ENCODE data around the gene RAMP3.

RAMP3 gene

DNA sequence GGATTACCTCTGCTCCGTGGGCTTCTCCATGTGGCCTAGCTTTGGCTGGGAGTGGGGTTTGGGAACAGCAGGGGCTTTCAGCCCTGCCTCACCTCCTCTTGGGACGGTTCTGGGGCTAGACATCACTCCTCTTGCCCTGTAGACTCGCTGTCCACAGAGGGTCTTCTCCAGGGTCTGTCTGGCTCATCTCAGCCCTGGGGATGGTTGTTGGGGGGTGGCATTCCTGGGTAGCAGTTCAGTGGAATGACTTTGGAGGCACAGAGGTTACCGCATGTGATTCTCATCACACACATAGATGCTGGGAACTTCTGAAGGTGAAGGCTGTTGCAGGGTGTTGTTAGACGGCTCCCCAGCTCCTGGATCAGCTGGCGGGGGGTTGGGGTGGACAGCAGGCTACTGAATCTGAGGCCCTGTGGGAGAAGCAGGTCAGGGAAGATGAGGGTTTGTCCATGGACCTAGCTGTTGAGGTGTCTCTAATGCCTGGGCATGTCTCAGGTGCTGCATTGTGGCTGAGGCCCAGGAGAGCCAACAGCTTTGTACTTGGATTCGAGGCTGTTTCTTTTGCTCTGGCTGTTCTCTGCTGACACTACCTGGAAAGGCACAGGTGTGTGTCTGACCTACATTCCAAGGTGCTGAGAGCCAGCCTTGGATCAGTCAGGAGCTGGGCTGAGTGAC, 23.8 kb downstream of the RAMP3 start:
- DNase-seq, result no peak

DNA sequence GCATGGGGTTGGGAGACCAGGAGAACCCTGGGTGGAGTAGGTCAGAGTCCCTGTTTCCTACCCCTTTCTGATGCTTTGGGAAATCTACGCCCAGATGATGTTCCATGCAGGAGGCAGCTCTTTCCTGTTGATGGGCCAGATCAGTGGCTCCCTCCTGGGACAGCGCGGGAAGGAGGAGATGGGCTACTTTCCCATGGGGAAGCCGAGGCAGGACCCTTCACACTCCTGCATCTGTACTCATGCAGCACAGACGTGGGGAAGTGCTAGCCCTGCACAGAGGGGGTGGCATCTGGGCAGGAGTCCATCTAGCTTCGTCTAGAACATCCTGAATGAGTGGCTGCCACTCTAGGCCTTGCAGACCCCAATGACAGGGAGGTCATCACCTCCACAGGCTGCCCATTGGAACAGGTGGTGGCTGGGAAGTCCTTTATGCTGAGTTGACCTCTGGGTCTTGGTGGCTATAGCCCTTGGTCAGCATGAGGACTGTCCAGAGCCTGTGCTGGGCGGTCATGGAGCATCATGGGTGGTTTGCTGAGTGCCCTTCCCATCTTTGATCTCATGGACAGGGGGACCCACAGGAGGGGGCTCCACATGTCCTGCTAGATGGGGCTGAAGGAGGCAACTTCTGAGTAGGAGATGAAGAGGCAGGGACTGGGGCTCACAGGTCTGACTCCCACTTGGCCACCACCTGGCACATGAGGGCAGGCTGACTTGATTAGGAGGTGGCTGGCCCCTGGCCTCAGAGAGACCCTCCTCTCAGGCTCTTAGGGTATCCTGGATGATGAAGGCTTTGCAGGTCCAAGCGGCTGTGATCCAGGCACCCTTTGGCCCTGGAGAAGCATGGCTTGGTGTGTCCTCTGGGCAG, 24.6 kb downstream of the RAMP3 start:
- no peak for DNase-seq

DNA sequence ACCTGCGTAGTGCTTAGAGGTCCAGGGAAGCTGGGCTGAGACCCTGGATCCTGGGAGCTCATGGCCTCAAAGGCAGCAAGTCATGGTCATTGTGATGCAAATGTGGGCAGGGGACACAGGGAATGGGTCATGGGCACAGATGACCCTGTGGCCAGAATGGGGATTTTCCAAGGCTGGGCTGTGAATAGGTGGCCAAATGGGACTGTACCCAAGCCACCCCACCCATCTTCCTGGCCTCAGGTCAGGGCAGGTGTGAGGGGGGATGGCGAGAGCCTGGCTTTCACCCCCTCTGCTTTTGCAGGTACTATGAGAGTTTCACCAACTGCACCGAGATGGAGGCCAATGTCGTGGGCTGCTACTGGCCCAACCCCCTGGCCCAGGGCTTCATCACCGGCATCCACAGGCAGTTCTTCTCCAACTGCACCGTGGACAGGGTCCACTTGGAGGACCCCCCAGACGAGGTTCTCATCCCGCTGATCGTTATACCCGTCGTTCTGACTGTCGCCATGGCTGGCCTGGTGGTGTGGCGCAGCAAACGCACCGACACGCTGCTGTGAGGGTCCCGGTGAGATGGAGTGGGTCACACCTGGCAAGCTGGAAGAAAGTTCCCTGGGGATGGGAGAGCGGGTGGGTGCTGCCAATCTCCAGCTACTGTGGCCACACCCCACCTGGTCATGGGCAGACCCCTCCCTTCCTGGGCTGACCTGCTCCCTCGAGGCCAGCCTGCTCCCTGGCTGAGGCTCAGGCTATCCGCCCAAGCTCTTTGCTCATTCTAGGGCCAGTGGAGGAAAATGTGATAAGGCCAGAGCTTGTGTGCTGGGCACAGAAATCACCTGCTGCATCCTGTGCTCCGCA, 25.5 kb downstream of the RAMP3 start:
- DNase-seq, result peak in 1 of 2 experiments; percentile 3

DNA sequence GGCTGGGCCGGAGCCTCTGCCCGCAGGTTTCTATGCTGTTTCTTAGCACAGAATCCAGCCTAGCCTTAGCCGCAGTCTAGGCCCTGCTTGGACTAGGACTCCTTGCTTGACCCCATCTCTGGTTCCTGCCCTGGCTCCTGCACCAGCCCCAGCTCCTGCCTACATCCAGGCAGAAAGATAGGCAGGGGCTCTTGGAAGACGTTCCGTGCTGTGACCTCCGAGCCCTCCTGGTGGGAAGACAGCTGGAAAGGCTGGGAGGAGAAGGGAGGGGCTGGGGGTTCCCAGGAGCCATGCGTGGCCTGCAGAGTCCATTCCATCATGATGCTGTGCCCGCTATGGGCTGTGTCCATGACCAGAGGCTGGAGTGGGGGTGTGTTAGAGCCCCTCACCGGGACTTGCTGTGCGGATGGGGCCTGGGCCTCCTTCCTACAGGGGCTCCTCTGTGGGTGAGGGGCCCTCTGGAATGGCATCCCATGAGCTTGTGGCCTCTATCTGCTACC, 26.2 kb downstream of the RAMP3 start:
- DNase-seq, result peak in 1 of 2 experiments; percentile 3

DNA sequence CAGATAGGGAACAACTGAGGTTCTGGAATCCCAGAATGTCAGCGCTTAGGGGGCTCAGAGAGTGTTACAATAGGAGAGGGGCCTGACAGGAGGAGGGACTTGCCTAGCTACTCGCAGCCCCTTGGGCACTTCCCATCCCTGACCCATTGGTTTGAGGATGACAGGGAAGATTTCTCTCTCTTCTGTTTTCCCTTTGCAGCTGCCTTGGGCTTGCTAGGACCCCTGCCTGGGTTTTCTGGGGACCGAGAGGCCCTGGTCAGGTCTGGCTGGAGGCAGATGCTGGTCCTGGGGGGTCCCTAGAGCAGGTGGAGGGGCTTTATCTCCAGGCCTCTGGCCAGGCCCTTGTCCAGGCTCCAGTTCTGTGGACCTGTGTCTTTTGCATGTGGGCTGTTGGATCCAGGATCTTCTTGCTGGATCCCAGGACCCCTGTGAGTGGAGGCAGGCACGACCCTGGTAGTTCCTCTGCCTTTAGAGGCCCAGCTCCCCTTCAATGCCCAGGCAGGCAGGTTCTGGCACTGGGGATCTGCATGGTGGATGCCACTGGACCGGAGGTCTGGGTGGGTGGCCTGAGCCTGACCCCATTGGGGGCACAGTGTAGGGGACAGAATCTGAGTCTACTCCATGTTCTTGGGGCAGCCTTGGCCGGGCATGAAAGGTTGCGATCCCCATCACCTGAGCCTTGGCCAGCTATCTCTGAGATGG, 26.9 kb downstream of the RAMP3 start:
- DNase-seq, result peak in 1 of 2 experiments; percentile 11

DNA sequence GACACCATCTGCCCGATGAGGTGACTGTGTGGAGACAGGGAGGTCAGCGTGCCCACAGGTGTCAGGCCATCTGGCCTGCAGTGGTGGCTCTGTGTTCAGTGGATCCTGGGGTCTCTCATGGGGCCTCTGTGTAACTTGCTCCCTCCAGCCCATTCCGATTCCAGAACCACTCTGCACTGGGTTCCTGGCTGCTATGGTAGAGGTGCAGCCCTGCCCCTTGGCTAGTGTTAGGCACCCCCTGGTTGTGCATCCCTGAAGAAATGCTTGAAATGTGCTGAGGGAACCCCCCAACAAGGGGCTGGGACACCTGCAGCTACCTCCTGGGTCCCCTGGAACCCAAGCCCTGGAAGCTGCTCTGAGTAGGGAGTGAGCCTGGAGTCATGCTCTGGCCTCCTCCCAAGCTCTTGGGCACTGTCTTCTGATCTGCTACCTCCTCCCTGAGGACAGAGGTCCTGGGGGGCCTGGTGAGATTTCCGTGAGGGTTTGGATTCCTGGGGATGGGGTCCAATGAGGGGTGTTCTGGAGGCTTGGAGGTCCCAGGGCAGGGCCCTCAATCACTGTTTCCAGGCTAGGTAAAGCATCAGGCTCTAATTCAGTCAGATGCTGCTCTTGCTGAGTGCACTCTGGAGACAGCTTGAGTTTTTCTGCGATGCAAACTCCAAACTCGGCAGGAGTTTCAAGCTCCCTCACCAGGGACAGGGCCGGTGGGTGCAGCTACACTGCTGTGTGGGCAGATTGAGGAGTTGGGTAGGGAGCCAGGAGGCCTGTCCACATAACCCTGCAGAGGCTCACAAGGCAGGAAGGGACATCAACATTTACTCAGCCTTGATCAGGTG, 27.7 kb downstream of the RAMP3 start:
- DNase-seq, result peak; percentile 6 to 12

DNA sequence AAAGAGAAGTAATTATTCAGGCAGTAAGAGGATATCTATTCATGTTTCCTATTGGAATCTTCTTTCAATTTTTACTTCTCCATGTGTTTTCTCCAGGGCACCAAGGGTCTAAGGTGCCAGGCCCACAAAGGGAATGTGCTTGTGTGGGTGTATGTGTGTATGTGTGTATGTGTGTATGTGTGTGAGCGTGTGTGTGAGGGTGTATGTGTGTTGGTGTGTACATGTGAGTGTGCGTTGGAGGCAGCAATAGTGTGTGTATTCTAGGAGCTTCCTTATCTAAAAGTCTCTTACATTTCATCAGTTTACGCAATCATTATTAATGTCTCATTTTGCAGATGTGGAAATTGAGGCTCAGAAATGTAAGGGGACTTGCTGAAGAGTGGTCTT, 28.3 kb downstream of the RAMP3 start:
- DNase-seq, result no peak

DNA sequence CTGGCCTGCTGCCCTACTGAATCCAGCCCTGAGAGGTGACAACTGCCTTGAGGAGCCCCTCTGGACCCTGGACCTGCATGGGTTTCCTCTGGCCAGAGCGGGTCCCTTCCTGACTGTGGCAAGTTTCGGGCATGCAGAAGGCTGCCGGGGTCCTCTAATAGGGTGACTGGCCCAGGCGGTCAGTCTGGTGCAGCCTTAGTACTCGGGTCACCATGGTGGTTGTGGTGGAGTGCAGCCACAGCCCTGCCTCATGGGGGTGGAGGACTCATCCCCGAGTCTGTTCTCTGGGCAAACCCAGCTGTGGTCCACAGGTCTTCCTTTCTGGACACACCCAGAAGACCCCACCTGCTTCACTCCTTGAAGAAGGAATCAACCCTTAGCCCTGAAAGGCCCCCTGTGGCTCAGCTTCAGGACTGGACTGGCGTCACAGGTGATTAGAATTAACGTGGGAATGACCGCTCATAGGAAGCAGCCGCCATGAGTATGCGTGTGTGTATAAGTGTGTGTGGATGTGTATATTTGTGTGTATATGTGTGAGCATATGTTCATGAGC, 28.7 kb downstream of the RAMP3 start:
- DNase-seq, result peak in 1 of 2 experiments; percentile 7

DNA sequence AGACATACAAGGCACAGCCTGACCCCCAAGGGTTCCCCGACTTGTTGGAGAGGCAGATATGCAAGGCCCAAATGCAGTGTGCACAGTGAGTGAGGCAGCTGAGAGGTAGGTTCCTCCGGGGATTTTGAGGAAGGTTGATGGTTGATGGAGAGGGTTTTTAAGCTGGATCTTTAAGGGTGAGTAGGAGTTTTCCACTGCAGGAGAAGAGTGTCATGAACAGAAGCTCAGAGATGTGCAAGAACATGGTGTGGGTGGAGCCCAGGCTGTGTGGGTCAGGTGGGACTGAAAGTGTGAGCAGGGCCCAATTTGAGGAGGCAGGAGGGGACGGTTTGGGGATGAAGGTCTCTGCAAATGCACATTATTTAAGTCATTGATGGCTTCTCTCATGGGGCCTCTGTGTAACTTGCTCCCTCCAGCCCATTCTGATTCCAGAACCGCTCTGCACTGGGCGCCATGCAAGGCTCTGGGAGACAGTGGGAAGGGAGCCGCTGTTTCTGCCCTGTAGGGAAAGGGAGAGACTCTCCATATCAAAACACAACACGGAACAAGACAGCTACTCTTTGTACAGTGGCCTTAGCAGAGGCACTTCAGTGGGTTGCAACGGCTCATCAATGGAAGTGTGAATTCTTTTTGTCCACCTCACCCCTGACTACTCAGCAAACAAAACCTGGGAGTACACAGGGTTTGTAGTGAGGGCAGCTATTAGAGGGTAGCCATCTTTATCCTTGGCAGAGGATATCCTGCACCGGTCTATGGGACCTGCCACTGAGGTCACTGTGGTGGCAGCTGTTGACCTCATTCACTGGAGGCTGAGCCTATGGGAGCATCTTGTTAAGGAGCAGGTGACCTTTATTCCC, 29.7 kb downstream of the RAMP3 start:
- peak in 1 of 2 experiments; percentile 2 for DNase-seq

DNA sequence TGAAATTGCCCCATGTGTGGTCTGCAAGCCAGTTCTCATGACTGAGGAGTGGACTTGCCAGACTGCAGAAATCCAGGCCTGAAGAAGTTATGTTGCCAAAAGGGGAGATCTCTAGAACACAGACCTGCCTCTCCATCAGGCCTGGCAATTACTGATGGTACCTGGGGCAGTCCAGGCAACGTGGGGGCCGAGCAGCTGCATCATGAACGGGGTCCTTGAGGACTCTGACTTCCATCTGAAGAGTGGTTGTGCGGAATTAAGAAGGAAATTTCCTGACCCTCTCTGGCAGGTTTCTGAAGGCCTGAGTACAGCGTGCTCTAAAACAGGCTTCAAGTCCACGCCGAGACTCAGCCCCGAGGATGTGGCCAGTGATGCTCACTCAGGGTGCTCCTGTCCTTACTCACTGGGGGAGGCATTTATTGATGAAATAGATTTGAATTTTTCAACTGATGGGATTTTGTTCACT, 30.4 kb downstream of the RAMP3 start:
- DNase-seq, result peak in 1 of 2 experiments; percentile 5

DNA sequence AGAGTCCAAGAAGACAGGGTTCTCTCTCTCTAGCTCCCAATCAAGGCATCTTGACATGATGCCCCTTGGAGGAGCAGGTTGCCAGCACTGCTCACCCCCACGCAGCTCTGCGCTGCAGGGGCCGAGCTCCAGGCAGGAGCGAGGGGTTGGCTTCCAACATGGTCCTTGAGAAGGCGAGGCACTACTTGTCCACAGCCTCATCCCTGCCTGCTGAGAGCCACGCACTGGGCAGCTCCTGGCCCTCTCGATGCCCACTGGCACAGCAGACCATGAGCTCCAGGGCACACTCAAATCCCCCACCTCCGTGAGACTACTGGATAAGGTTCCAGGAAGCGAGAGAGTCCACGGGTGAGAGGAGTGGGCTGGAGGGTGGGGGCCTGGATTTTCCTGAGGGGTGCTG, 31.1 kb downstream of the RAMP3 start:
- DNase-seq, result peak in 1 of 2 experiments; percentile 12

DNA sequence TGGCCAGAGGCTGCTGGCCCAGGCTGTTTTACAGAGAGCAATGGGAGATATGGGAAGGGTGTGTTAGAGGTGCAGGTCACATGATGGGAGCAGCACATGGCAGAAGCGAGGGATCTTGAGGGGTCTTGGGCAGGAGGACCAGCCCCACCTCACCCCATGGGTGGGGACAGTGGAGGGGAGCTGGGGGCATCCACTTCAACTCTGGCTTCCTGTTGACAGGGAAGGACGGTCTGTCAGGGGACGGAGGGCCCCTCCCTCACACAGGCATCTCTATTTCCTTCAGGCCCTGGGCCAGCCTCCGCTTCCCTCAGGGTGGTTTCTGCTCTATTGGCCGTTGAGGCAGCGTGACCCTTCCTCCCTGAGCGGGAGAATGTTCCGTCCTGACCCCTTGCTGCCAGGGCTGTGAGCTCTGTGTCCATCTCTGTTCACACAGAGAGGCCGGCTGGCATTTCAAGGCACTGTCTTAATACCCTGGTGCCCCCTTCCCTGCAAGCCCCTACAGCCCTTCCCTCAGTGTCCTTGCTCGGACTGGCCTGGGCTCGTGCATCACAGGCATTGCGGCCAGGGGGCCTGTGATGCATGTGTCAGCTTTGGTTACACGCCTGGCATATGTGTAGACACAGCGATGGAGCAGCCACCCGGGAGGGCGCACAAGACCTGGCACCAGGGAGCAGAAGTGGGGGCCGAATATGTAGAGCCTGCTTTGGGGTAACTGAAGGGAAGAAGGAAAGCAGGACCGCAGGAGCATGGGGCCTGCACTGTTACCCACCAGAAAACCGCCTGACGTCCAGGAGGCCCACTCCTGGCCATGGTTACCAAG, 31.8 kb downstream of the RAMP3 start:
- DNase-seq, result no peak

DNA sequence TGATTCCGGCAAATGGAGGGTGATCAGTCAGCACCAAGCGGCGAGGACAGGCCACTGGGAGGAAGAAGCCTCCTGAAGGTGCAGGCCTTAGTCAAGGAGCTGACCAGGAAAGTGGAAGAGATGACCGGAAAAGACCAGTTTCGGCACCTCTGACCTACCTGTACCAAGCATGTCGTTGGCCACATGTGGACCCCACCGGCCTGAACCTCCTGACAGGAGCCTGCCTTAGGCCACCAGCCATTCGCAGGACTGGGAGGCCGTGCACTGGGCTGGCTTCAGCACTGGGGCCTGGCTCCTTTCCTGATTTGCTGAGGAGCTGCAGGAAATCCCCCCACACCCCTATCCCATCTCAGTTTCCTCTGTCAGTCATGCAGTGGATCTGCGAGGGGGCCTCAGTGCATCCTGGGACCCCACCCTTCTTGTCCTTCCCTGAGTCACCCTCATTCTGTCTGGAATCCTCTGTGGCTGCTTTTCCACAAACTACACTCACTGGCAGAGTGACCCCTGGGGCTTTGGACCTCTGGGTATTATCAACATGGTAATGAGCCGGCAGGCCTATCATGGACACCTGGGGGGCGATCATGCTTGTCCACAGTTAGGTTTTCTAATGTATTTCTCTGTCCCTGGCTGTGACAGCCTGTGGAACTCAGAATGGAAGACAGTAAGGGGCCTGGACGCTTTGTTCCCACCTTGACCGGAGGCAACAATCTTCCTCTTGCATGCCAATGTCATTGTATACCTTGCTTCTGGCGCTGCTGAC, 33.0 kb downstream of the RAMP3 start:
- DNase-seq, result no peak

DNA sequence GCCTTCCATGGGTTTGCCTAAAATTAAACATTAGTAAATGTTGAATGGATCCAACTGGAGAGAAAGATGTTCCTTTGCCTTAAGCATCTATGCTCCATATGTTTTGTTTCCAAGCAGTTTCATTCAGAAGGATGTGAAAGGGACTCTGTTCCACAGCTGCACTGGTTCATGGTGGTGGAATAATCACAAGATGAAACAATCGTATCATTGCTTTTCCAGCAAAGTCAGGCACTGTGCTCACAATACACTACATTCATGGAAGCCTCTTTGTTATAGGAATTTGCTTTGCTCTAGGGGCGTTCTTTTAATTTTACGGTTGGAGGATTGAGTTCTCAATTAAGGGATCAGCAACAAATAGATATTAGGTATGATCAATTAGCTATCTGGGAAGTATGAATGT, 33.8 kb downstream of the RAMP3 start:
- DNase-seq, result no peak

DNA sequence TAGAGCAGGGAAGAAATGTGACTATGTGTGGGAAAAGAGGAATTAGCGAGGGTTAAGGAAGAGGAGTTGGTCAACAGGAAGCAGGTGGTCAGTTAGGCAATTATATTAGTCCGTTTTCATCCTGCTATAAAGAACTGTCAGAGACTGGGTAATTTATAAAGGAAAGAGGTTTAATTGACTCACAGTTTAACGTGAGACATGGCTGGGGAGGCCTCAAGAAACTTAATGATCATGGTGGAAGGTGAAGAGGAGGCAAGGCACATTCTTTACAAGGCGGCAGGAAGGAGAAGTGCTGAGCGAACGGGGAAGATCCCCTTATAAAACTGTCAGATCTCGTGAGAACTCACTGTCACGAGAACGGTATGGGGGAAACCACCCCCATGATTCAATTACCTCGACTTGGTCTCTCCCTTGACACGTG, 35.0 kb downstream of the RAMP3 start:
- no peak for DNase-seq

DNA sequence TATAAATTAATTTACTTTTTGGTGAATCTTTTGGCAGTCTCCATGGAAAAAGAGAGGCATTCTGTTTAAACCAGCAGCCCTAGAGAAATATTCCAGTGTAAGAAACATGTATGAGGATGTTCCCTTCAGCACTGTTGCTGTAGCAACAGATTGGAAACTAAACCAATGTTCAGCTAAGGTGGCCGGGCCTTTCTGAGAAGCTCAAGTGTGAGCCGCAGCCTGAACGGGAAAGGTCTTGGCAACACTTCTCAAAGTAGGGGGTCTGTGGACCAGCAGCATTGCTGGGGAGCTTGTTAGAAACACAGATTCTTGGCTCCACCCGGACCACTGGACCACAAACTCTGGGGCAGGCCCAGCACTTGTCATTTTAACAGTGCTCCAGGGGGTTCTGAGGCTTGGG, 36.2 kb downstream of the RAMP3 start:
- DNase-seq, result no peak

DNA sequence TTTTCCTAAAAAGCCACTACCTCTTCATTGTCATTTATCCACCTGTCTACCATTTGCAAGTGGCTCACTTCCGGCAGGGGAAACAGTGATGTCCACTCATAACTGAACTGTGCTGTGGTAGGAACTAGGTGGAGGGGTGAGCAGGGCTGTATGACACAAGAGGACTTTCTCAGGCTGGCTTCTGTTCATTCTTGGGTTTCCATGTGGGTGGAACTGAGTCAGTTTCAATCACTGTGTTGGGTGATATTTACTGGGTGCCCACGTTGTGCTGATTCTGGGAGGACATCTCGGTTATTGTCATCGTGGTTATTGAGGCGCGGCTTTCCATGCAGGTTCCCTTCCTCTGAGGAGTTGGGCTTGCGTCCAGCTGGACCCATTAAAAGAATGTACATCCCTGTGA, 38.8 kb downstream of the RAMP3 start:
- peak; percentile 69 to 75 for DNase-seq

DNA sequence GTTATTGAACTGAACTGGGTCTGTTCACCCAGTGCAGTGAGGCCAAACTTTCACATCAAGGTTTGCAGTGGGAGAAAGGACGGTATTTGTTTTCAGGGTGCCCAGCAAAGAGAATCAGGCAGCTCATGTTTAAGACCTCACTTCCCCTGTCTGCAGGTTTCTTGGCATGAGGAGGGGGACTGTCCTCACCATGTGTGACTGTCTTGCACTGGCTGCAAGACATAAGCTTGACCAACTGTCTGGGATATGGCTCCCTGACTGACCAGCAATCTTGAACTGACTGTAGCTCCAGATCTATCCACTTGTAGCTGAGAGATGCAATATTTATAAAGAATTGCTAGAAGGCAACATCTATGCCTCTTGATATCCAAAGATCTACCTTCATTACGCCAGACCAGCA, 39.9 kb downstream of the RAMP3 start:
- DNase-seq, result no peak

All from activated T-cell treated with anti-CD3 and anti-CD28 coated beads, Interleukin-2, amount 50 U/mL, for 48 hours (primary cell).